GM19099 (cell line): ENCODE data around the gene SPATA9.

Source experiments
- POLR2A ChIP-seq: IDR thresholded peaks from 3 replicates; pipeline ENCODE4 v1.6.1; 2011; ENCODE audit warnings: low read depth; ENCODE audit not compliant: insufficient read length; ENCODE audit errors: extremely low read depth

The SPATA9 gene

GRCh38 chr5:95723632-95724369 is 41.0 kb upstream of the SPATA9 start:
- TF ChIP-seq POLR2A = no peak

- no peak for TF ChIP-seq POLR2A
Measured at GRCh38 chr5:95721582-95722295, 38.9 kb upstream of the SPATA9 start.

- TF ChIP-seq POLR2A = no peak
Measured at GRCh38 chr5:95720094-95720786, 37.4 kb upstream of the SPATA9 start.

GRCh38 chr5:95718738-95719137 is 35.9 kb upstream of the SPATA9 start:
- TF ChIP-seq POLR2A = no peak

- no peak for TF ChIP-seq POLR2A
Measured at GRCh38 chr5:95718203-95718602, 35.4 kb upstream of the SPATA9 start.

- TF ChIP-seq POLR2A = no peak
Measured at GRCh38 chr5:95717439-95717838, 34.6 kb upstream of the SPATA9 start.

GRCh38 chr5:95715799-95716461 is 33.1 kb upstream of the SPATA9 start:
- TF ChIP-seq POLR2A = no peak

- TF ChIP-seq POLR2A = no peak
Measured at GRCh38 chr5:95713960-95714710, 31.3 kb upstream of the SPATA9 start.

GRCh38 chr5:95712347-95712958 is 29.7 kb upstream of the SPATA9 start:
- TF ChIP-seq POLR2A = no peak

GRCh38 chr5:95711501-95712346 is 28.9 kb upstream of the SPATA9 start:
- no peak for TF ChIP-seq POLR2A

GRCh38 chr5:95709967-95710650 is 27.3 kb upstream of the SPATA9 start:
- TF ChIP-seq POLR2A = no peak

GRCh38 chr5:95708876-95709275 is 26.1 kb upstream of the SPATA9 start:
- TF ChIP-seq POLR2A = no peak

GRCh38 chr5:95707055-95707454 is 24.3 kb upstream of the SPATA9 start:
- no peak for TF ChIP-seq POLR2A
